ENCODE results near the gene TGFBR3.

Gene TGFBR3

DNA sequence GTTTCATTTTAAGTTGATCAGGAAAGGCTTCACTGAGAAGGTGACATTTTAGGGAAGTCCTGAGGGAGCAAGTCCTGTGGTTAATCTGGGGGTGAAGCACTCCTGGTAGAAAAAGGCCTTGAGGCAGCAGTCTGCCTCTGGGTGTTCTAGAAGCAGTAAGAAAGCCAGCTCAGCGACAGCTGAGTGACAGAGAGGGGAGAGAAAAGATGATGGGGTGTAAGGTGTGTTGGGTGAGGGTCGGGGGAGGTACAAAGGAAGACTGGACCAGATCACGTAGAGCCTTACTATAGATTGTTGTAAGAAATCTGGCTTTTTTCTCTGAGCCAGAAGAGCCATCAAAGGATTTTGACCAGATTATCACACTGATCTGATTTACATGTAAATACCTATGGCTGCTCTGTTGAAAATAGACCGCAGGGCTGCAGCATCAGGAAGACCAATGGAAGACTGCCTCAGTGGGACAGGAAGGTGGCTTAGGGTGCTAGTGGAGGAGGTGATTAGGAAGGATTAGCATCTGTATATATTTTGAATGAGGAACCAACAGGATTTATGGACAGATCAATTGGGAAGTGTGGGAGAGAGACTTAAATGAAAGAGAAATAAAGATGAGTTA, 254.1 kb downstream of the TGFBR3 start:
- no peaks in the 10 kb centered on the region for H3F3A ChIP-seq (ENCODE audit: insufficient read depth)
- H4K20me1 ChIP-seq (ENCODE audit: low read depth, low read length), result no peaks in the 10 kb centered on the region
- no peaks in the 10 kb centered on the region for H3K79me2 ChIP-seq (ENCODE audit: insufficient read depth, low read length)
- no peaks in the 10 kb centered on the region for H3K9me3 ChIP-seq (ENCODE audit: insufficient read depth, low read length)
- H3K4me3 ChIP-seq (ENCODE audit: insufficient read depth, low read length, poor library complexity, severe bottlenecking), result no peak overlapping the region
- H3K9me2 ChIP-seq (replicated peaks; ENCODE audit: insufficient read depth, low read length), result no peaks in the 10 kb centered on the region
- H3K36me3 ChIP-seq (ENCODE audit: low read length), result no peaks in the 10 kb centered on the region
- H3K9ac ChIP-seq (ENCODE audit: low read length), result no peak overlapping the region
- H3K4me2 ChIP-seq (ENCODE audit: low read depth, low read length, poor library complexity, severe bottlenecking), result no peak overlapping the region
- H2AFZ ChIP-seq (ENCODE audit: low read depth, low read length, severe bottlenecking), result no peak overlapping the region
- no peaks in the 10 kb centered on the region for H3K27me3 ChIP-seq (ENCODE audit: low read length)
- no peak for TF ChIP-seq EZH2phosphoT487 (conservative IDR thresholded peaks at IDR 0.05; ENCODE audit: low read length)
- TF ChIP-seq, protein P1, sequence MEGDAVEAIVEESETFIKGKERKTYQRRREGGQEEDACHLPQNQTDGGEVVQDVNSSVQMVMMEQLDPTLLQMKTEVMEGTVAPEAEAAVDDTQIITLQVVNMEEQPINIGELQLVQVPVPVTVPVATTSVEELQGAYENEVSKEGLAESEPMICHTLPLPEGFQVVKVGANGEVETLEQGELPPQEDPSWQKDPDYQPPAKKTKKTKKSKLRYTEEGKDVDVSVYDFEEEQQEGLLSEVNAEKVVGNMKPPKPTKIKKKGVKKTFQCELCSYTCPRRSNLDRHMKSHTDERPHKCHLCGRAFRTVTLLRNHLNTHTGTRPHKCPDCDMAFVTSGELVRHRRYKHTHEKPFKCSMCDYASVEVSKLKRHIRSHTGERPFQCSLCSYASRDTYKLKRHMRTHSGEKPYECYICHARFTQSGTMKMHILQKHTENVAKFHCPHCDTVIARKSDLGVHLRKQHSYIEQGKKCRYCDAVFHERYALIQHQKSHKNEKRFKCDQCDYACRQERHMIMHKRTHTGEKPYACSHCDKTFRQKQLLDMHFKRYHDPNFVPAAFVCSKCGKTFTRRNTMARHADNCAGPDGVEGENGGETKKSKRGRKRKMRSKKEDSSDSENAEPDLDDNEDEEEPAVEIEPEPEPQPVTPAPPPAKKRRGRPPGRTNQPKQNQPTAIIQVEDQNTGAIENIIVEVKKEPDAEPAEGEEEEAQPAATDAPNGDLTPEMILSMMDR (IDR thresholded peaks at IDR 0.05; ENCODE audit: insufficient read depth, low read length, poor library complexity, severe bottlenecking), result no peak
- no peak overlapping the region for H3K27ac ChIP-seq (ENCODE audit: low read depth, low read length)

DNA sequence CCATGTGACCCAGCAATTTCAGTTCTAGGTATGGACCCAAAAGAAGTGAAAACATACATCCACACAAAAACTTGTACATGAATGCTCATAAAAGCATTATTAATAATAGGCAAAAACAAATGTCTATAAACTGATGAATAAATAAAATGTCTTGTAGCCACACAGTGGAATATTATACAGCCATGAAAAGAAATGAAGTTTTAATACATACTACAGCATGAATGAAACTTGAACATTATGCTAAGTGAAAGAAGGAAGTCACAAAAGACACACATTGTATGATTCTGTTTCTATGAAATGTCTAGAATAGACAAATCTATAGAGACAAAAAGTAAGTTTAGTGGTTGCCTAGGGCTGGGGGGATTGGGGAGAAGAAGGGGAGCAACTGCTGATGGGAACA, 255.1 kb downstream of the TGFBR3 start:
- H3K27ac ChIP-seq (ENCODE audit: low read depth, low read length), result no peak overlapping the region
- H2AFZ ChIP-seq (ENCODE audit: low read depth, low read length, severe bottlenecking), result no peak overlapping the region
- H3K4me2 ChIP-seq (ENCODE audit: low read depth, low read length, poor library complexity, severe bottlenecking), result no peak overlapping the region
- H3K9me2 ChIP-seq (replicated peaks; ENCODE audit: insufficient read depth, low read length), result no peaks in the 10 kb centered on the region
- no peaks in the 10 kb centered on the region for H3K27me3 ChIP-seq (ENCODE audit: low read length)
- no peaks in the 10 kb centered on the region for H3K36me3 ChIP-seq (ENCODE audit: low read length)
- H3K9me3 ChIP-seq (ENCODE audit: insufficient read depth, low read length), result no peaks in the 10 kb centered on the region
- H3K9ac ChIP-seq (ENCODE audit: low read length), result no peak overlapping the region
- no peak overlapping the region for H3K4me3 ChIP-seq (ENCODE audit: insufficient read depth, low read length, poor library complexity, severe bottlenecking)
- H3K79me2 ChIP-seq (ENCODE audit: insufficient read depth, low read length), result no peaks in the 10 kb centered on the region
- H3F3A ChIP-seq (ENCODE audit: insufficient read depth), result no peaks in the 10 kb centered on the region
- TF ChIP-seq EZH2phosphoT487 (conservative IDR thresholded peaks at IDR 0.05; ENCODE audit: low read length), result no peak
- TF ChIP-seq, protein P1 (IDR thresholded peaks at IDR 0.05; ENCODE audit: insufficient read depth, low read length, poor library complexity, severe bottlenecking), result no peak
- H4K20me1 ChIP-seq (ENCODE audit: low read depth, low read length), result no peaks in the 10 kb centered on the region
